ENCODE data around the gene FSTL4.
"Not testable (repeated sequence)": the region's sequence is repeated elsewhere in the genome, so short reads cannot be mapped to it uniquely, and the experiment has no call there.

- not testable (repeated sequence) for TF ChIP-seq CTCF (IDR thresholded peaks at IDR 0.05); POLR2A (IDR thresholded peaks at IDR 0.05); EP300 (IDR thresholded peaks at IDR 0.05; ENCODE audit: low read depth); POLR2AphosphoS5 (IDR thresholded peaks at IDR 0.05)
Observed at GRCh38 chr5:133216138-133216537, 396.2 kb downstream of the FSTL4 start.

All from transverse colon (tissue), 4 donors.